ENCODE results near the gene OTUD5.

The OTUD5 gene

GRCh38 chrX:48935301-48935670 lies 22.1 kb downstream of the OTUD5 start:
- no peak for DNase-seq

DNA sequence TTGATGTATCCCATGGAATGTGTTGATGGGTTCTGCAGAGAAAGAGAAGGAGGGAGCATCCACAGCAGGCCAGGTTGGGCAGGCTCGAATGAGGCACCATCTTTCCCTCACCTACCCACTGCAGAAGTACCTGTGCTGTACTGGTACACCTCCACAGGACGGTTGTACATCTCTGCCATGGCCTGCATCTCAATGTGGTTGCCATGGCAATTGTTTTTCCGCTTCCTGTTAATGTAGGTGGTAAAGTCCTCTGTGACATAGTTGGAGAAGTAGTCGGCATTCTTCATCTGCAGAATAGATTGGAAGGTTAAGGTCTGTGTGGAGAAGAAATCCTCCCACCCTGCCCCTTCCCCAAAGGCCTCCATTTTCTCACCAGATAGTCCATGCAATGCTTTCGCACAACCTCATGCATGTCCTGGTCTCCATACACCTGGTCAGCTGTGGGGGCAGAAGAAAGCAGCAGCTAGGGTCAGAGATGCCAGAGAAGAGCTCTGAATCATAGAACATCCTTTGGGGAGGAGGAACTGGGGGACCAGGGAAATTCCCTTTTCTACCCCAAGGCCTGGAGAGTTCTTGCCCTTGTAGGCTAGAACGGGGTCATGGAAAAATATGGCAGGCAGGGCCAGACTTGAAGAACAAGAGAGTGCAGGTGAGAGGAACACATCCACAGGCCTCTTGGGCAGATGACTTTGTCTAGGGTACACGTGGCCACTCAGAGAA lies 22.7 kb downstream of the OTUD5 start:
- DNase-seq, result peak; percentile 72

GRCh38 chrX:48933757-48934156 lies 23.6 kb downstream of the OTUD5 start:
- DNase-seq, result no peak

DNA sequence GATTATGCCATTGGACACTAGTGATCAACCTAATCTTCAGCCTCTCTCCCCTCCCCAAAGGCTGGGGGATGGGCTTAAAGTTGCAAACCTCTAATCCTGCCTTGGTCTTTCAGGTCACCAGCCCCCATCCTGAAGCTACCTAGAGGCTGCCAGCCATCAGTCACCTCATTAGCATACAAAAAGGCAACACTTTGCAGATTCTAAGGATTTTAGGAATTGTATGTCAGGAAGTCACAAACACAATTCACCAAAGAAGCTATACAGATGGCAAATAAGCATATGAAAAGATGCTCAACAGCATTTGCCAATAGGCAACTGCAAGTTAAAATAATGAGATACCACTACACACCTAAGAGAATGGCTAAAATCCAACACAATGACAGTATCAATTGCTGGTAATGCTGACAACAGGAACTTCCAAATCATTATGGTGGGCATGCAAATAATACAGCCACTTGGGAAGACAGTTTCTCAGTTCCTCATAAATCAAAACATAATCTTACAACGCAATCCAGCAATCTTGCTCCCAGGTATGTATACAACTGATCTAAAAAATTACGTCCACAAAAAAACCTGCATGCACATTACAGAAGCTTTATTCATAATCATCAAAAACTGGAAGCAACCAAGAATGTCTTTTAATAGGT lies 29.5 kb downstream of the OTUD5 start:
- DNase-seq, result no peak

DNA sequence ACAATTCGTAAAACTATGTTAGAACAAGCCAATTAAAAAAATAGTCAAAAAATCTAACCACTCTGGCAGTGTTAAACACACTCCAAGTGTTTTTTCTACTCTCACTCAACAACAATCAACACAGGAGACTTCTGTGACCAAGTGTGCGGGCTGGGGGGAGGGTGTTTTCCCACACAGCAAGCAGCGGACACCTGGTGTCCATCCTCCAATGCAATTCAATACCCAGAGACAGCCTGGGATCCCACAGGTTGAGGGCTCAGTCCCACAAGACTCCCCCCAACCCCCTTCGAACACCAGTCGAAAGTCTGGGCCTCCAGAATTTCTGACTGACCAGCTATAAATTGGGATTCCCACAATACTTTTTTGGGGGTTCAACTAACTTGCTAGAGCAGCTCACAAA lies 30.3 kb downstream of the OTUD5 start:
- DNase-seq, result no peak

DNA sequence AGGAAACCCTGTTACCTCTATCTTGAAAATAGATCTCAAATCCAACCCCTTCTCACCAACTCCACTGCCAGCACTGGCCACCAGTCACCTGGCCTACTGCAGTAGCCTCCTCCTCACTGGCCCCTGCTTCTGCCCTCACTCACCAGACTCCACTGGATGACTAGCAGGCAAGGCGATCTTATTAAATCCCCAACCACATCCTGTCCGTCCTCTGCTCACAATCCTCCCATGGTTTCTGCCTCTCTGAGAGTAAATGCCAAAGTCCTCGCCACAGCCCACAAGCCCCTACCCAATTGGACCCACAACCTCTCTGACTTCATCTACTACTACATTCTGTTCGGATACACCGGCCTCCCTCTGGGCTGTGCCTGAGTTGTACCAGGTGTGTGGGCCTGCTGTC lies 33.1 kb downstream of the OTUD5 start:
- no peak for DNase-seq

DNA sequence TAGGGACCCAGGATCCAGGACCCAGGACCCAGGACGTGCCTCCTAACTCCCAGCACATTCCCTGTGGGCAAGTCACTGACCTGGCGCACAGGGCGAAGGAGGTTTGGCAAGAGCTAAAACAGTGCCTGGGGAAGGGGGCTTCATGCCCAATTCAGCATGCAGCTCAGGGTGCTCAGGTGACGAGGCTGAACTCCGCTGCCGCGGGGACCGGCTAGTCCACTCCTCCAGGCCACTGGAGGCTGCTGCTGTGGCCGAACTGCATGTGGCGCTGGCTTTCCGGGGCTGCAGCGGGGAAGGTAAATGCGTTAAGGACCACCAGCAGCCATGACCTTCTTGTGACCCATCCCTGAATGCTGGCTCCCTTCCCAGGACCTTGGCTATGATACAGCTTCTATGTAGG lies 33.6 kb downstream of the OTUD5 start:
- no peak for DNase-seq

- DNase-seq, result no peak
These were observed 36.7 kb downstream of the OTUD5 start for GRCh38 chrX:48920718-48921104.

DNA sequence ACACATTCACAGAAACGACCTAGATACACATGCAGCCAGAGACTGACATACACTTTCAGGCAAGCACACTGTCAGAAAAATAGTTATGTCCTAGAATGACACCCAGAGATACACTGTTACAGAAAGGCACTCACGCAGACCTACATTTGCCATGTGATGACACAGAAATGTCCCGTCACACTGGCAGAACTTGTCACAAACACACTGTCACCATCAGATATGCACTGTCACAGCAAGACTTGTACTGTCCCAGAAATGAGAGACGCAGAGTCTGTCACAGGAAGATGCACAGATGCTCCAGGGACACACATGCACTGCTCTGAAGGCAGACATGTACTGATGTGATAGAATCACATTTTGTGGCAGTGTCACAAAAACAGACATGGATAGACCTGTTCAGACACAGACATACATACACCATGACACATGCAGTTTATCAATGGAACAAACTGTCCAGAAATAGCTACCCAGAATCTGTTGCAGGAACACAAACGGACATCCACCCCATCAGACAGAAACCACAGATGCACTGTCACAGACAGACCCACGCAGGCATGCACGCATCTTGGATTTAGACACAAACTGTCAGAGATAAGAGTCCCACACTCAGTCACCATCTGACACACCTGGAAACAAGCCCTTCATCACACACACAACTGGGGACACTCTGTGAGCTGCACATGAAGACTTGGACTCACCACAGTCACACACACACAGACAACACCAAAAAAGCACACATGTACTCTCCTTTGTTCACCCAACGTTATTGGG lies 37.3 kb downstream of the OTUD5 start:
- no peak for DNase-seq

DNA sequence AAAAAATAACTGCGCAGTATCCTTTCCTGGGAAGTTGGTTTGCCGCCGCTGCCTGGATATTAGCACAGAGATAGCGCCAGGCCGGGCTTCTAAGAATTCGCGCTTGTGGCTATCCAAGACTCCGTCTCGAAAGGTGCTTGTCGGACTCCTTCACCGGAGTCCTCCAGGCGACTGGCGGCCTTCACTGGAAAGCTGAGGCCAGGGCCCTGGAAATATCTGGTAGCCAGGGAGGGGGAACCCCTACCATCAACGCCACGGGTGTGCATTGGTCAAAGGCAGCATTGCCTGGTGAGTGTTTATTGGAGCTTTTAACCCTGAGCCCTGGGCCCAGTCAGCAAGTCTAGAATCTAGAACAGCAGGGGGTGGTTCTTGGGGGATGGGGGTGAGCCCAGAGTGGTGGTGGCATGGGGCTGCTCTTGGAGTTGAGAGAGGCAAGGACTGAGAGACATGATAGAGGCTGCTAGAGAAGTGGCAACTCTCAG lies 38.0 kb downstream of the OTUD5 start:
- DNase-seq, result no peak

GRCh38 chrX:48918643-48919340 lies 38.6 kb downstream of the OTUD5 start, which contains the start of gene PIM2:
Gene PIM2, minus strand, starts transcription at chrX:48919024. Its CDS starts 190 bp downstream, at chrX:48918834.
- DNase-seq, result peak; percentile 97

DNA sequence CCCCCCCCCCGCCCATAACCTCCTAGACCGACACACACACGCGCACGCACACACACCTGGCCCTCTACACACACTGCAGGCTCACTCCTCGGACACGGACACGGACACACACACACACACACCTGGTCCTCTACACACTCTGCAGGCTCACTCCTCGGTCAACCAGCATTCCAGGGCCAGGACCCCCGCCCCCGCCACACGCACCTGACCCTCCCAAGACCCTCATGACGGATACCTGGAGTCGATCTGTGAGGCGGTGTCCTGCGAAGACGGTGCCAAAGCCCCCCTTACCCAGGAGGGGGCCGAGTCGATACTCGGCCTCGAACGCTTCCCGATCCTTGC lies 39.1 kb downstream of the OTUD5 start:
- no peak for DNase-seq

DNA sequence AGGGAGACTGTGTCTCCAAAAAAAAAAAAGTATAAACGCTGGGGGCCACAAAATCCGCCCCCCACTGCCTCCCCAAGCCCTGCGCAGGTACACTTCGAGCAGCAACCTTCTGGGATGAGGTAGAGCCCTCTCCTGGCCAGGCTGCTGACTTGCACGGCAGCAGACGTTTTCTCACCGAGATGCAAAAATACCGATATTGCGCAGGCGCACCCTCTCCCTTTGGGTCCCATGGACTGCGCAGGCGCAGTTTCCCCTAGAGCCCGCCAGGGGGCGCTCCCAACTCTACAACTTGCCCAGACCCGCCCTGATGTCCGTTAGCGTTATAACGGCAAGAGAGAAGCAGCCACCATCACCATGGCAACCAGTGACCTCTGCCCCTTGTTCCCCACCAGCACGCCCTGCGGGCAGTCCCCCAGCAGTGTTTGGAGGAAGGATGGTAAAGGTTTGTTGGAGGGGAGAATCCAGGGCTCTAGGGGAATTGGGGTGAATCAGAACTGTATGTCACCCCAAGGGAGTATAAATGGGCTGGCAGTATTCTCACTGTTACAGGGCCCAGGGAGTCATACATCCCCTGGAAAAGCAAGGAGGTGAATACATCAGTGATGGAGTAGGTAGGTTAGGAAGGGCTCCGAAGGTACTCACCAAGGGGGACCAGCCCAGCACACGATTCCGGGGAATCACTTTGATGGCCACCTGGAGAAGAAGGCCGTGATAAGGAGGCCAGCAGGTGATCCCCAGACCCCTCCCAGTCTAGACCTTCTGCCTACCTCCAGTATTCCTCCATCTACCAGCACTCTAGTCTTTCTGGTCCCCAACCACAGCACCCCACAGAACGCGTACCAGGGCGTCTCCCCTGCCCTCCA lies 40.0 kb downstream of the OTUD5 start:
- peak; percentile 94 for DNase-seq

DNA sequence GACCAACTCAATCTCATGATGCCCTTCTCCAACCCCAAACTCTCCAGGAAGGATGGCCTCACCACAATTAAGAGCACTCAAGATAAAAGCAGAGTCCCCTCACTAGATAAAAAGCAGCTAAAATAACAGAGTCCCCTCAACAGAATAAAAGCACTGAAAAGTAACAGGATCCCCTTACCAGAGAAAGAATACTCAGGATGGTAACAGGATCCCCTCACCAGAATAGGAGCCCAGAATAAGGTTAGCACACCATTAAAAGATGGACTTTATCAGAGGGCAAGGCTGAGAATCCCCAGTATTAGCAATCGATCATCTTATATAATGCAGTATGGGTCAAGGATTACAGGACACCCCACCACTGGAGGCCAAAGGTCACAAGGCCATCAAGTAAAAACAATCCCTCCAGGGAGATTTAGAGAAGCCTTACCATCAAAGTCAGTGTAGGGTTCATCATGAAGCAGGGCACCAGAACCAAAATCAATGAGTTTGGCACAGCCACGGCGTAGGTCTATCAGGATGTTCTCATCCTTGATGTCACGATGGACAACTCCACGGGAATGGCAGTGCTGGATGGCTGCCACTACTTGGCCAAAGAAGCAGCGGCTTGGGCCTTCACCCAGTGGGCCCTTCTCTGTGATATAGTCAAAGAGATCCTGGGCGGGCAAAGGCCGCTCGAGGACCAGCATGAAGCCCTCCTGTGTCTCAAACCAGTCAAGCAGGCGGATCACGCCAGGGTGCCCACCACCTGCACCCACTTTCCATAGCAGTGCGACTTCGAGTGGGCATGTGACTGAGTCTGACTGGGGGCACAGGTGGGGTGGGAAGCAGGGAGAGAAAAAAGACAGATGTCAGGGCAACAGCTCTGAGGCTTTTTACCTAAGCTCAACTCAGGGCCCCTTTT lies 42.6 kb downstream of the OTUD5 start:
- no peak for DNase-seq

DNA sequence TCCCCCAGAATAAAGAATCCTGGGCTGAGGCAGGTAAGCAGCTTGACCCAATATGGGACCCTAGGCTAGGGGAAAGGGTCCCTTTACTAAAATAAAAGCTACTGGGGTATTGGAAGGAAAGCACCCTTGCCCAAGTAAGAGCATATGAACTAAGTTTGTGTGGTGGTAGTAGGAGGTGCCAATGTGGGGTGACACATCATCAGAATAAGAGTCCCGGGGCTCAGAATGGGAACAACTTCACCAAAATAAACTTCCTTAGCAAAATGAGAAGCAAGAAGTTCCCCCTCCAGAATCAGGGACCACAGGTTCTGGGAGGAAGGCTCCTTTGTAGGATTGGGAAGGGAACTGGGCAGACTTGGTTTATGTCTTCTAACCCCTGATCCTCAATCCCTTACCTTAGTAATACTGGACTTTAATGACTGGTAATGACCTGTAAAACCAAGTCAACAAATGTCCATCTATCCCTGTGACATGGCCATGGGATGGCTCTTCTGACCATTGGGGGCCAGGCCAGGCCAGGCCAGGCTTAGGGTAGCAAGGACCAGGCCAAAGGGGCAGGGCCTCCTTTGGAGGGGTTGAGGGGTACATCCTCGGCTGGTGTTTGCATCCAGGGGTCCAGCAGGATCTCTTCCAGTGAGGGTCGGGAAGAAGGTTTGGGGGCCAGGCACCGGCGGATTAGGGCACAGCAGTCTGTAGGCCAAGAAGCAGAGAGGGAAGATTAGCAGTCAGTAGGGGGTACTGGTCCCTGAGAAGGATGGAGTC lies 43.6 kb downstream of the OTUD5 start:
- DNase-seq, result no peak

DNA sequence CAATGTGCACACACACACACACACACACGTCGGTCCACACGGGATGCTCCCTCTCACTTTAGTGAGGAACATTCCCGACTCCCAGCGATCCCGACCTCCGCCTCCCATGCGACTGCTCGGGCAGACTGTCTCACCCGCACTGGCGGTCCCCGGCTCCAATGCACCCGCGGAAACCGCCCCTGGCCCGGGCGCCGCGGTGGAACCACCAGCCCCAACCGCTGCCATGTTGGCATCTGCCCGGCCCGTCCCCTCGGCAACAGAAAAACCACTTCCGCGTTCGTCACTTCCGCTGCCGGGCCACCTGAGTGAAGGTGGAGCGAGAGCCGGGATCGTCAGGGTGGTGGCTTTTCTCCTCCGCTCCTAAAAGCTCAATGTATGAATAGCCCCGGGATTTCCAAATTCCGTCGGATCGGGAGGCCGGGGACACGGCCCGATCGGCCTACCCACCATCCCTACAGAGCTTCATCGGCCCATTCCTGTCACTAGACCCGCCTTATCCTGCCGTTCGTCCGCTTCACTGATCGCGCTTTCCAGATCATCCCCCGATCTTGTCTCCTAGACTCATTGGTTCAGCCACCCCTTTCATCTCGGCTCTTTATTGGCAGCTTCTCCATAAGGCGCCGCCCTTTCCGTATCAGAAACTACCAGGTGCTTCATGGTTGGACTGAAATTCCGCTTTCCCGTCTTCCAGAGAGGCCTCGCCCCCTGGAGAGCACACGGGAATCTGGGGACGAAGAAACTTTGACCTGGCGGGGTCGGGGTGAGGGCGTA lies 45.8 kb downstream of the OTUD5 start, which contains the start of gene SLC35A2:
Gene SLC35A2, minus strand, starts transcription at position 235 of the 771 bp plus-strand sequence. Its CDS starts 10 bp downstream, at position 225.
- DNase-seq, result peak; percentile 89

DNA sequence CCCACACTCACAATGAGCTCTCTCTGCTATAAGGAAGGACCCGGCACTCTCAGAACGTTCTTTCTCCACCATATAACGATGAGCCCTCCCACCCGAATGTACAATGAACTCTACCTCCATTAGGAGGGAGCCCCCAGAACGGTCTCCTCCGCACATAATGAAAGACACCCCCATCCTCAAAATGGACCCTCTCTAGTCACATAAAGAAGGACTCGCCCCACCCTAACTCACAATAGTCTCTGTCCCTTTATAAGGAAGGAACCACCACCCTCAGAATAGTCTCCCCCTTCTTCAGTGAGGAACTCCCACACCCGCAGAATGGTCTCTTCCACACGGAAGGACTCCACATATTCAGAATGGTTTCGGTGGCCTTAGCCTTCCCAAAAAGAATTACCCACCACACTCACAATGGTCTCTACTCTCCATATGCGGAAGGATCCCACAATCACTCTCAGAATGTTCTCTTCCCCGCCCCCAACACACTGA lies 46.4 kb downstream of the OTUD5 start:
- DNase-seq, result no peak

DNA sequence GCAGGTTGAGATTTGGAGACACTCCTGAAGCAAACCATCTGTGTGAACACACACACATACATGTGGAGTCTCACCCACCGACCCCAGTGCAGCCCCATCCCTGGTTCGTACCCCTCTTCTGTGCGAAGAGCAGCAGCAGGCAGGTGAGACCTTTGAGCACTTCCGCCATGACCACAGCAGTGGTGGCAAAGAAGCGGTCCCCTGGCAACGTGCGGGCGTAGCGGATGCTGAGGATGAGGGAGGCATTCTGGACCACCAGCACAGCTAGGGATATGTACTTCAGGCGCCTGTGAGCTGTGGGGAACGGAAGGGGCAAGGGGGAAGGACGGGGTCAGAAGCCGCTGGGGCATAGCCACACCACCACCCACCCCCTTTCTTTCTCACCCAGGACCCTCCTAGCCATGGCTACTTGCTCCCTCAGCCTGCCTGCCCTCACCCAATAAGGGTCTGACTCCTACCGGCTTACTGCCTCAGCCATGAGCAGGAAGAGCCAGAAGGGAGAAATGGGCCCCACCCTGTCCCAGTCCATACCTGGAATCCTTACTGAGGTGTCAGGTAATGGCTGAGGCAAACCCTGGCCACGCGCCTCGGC lies 47.6 kb downstream of the OTUD5 start:
- DNase-seq, result no peak

GRCh38 chrX:48908600-48908999 lies 48.8 kb downstream of the OTUD5 start:
- no peak for DNase-seq

Data from CD4-positive, alpha-beta T cell treated with Interleukin-15 for 1 hour (primary cell).